NCI-H2081 (cell line): ENCODE results near the gene KDM8.
"Not testable (repeated sequence)": the region's sequence is repeated elsewhere in the genome, so short reads cannot be mapped to it uniquely, and the experiment has no call there.

Source experiments
- DNase-seq, 2 experiments: peaks; one replicate each; lab custom pipeline; 2025; lab: John Stamatoyannopoulos, UW

Gene KDM8

DNA sequence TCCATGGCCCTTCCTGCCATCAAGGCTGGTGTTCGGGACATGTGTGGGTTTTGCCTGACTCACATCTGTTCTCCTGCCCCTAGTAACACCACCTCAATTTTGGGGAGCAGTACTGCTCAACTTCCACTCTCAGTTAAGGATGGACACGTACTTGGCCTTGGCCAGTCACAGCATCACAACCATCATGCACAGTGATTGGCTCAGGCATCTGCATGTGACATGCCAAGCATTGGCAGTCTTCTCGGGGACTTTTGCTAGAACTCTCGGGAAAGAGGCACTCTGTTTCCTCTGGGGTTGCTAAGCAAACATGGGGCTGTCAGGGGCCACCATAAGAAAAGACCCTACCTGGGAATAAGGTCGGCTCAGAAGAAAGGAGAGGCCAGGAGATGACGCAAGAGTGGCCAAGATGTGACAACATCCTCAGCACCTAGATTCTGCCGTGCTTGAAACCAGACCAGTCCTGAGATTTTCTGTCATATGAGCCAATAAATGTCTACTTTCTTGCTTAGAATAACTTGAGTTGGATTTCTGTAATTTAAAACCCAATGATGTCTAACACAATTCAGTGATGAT lies 11.9 kb upstream of the KDM8 start:
- DNase-seq, result no peak

- no peak for DNase-seq
Observed at GRCh38 chr16:27193300-27193990, 9.9 kb upstream of the KDM8 start.

GRCh38 chr16:27195076-27195741 lies 8.1 kb upstream of the KDM8 start:
- no peak for DNase-seq

DNA sequence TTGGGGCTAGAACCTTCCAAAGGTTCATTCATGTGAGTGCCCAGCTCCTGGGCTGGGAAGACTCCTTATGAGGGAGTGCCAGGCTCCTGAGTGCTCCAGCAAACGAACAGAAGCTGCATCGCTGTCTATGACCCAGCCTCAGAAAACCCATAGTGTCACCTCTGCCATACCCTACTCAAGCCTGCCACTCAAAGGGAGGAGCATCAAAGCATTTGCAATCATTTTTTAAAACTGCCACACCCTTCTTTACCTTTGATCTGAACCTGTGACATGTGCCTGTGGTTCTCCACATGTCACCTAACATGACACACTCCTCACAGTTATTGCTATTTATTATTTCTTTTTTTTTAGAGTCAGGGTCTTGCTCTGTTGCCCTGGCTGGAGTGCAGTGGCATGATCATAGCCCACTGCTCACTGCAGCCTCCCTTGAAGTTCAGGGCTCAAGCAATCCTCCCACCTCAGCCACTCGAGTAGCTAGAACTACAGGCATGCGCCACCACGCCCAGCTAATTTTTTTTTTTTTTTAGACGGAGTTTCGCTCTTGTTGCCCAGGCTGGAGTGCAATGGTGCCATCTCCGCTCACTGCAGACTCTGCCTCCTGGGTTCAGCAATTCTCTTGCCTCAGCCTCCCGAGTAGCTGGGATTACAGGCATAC lies 7.3 kb upstream of the KDM8 start:
- DNase-seq, result no peak

DNA sequence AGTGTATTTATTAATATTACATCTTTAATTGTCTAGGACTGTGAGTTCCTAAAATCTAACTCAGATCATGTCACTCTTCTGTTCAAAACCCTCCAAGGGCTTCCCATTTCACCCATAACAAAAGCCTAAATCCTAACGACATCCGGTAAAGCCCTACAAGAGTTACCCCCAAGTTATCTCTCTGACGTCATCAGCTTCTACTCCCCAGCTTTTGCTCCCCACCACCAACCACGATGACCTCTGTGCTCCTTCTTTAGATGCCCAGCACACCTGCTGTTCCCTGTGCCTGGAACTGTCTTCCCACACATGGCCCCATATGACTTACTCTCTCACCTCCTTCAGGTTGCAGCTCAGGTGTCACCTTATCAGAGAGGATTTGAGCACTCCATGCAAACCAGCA lies 6.3 kb upstream of the KDM8 start:
- no peak for DNase-seq

GRCh38 chr16:27198451-27199234 lies 4.7 kb upstream of the KDM8 start:
- DNase-seq, result no peak

GRCh38 chr16:27199235-27199586 lies 4.1 kb upstream of the KDM8 start:
- no peak for DNase-seq

- peak in 1 of 2 experiments; percentile 16 for DNase-seq
Observed at GRCh38 chr16:27199736-27200135, 3.6 kb upstream of the KDM8 start.

DNA sequence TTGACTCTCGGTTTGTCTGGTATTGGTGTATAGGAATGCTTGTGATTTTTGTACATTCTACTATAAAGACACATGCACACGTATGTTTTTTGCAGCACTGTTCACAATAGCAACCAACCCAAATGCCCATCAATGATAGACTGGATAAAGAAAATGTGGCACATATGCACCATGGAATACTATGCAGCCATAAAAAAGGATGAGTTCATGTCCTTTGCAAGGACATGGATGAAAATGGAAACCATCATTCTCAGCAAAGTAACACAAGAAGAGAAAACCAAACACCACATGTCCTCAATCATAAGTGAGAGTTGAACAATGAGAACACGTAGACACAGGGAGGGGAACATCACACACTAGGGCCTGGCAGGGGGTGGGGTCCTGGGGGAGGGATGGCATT lies 2.4 kb upstream of the KDM8 start:
- DNase-seq, result not testable (repeated sequence)

GRCh38 chr16:27202923-27203506 lies 311 bp upstream of the KDM8 start:
- peak; percentile 85 to 92 for DNase-seq

DNA sequence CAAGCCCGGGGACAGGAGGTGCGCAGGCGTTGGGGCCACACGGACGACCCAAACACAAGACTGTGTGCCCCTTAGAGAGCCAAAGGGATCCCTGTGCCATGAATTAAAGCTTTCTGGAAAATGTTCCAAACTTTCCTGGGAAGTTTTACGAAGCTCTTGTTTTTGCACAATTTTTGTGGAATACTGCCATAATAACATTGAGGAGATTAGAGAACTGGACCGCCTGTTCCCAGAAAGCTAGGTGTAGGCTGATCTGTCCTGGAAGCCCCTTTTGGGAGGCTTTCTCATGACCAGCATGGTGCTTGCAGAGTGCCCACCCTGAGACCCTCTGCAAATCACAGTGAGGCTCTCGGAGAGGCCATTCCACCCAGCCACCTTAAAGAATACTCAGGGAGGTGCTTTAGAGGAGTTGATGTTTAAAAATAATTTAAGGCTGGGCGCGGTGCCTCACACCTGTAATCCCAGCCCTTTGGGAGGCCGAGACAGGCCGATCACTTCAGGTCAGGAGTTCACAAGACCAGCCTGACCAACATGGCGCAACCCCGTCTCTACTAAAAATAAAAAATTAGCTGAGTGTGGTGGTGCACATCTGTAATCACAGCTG lies 1.1 kb downstream of the KDM8 start:
- DNase-seq, result no peak

DNA sequence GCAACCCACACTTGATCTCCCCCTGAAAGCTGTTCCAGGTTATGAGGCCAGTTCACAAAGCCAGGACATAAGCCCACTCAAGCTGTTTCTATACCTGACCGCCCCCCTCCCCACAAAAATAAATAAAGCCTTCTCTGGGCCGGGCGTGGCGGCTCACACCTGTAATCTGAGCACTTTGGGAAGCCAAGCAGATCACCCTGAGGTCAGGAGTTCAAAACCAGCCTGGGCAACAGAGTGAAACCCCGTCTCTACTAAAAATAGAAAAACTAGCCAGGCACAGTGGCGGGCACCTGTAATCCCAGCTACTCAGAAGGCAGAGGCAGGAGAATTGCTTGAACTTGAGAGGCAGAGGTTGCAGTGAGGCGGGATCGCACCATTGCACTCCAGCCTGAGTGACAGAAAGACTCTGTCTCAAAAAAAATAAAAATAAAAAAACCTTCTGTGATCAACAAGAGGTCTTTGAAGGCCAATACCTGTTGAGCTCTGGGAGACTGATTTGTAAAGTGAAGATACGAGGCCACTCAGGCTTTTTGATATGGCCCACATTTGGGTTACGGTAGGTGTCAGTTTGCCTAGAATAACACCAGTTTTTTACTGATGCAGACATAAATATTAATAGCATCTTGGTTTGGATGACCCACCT lies 2.2 kb downstream of the KDM8 start:
- DNase-seq, result no peak

- not testable (repeated sequence) for DNase-seq
Observed at GRCh38 chr16:27207121-27207520, 3.8 kb downstream of the KDM8 start.

GRCh38 chr16:27208081-27208680 lies 4.9 kb downstream of the KDM8 start:
- no peak for DNase-seq

GRCh38 chr16:27208796-27209195 lies 5.5 kb downstream of the KDM8 start:
- DNase-seq, result no peak

GRCh38 chr16:27209591-27209990 lies 6.3 kb downstream of the KDM8 start:
- DNase-seq, result no peak

DNA sequence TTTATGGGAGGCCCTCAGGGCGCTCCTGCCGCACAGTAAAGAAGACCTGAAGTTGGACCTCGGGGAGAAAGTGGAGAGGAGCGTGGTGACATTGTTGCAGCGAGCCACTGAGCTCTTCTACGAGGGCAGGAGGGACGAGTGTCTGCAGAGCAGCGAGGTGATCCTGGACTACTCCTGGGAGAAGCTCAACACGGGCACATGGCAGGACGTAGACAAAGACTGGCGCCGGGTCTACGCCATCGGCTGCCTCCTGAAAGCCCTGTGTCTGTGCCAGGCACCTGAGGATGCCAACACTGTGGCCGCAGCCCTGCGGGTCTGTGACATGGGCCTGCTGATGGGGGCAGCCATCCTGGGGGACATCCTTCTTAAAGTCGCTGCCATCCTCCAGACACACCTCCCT lies 6.8 kb downstream of the KDM8 start:
- DNase-seq, result no peak

GRCh38 chr16:27211026-27211425 lies 7.7 kb downstream of the KDM8 start:
- DNase-seq, result no peak

- DNase-seq, result no peak
Observed at GRCh38 chr16:27214084-27214961, 11.0 kb downstream of the KDM8 start.

DNA sequence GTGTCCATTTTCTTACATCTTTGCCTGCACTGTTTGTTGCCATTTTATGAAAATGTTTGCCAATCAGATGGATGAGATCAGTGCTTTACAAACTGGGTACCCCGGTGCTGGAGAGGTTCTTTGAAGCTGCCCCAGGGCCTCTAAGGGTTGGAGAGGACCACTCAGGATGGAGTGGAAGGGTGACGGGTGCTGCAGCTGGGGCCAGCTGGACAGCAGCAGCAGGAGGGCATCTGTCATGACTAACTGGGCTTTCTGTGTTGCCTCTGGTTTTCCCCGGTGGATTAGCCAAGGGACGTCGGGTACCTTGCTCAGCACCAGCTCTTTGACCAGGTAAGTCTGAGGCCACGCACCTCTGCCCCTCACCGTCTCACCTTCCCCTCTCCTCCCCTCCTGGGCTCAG lies 12.3 kb downstream of the KDM8 start:
- no peak for DNase-seq
